ENCODE measurements around the gene FIBIN. TPM values are rescaled to one million over a fixed set of nuclear protein-coding genes. Genes with fewer than 3 reads are reported as not detected.
"Not testable (repeated sequence)": the region's sequence is repeated elsewhere in the genome, so short reads cannot be mapped to it uniquely, and the experiment has no call there.

Gene FIBIN
- polyA plus RNA-seq (ENCODE audit: insufficient read depth in 1 of 5, insufficient read length in 5 of 5, low replicate concordance in 1 of 5) = 10 to 100 TPM in 1 of 5 donors, 1 to 10 TPM in 4; 5.0 to 11.1 (median 6.7) TPM
- long read RNA-seq, donor 1, partial matches to known transcripts = 0 of 4 reads
- long read RNA-seq, donor 1, other reads (novel, unspliced or antisense) = 0 of 4 reads
- long read RNA-seq, donor 2, transcript FIBIN-201 (1 exons, 1,938 nt) = major isoform, 7 of 7 reads
- long read RNA-seq, donor 2, partial matches to known transcripts = 0 of 7 reads
- long read RNA-seq, donor 2, other reads (novel, unspliced or antisense) = 0 of 7 reads
- long read RNA-seq, donor 3, partial matches to known transcripts = 0 of 2 reads
- long read RNA-seq, donor 3, other reads (novel, unspliced or antisense) = 0 of 2 reads
- long read RNA-seq, donor 4, partial matches to known transcripts = 0 of 4 reads
- long read RNA-seq, donor 4, other reads (novel, unspliced or antisense) = 0 of 4 reads
- long read RNA-seq, donor 5, transcript FIBIN-201 (1 exons, 1,938 nt) = major isoform, 10 of 10 reads
- long read RNA-seq, donor 5, partial matches to known transcripts = 0 of 10 reads
- long read RNA-seq, donor 5, other reads (novel, unspliced or antisense) = 0 of 10 reads
- long read RNA-seq, donor 6, partial matches to known transcripts = 0 of 3 reads
- long read RNA-seq, donor 6, other reads (novel, unspliced or antisense) = 0 of 3 reads
- long read RNA-seq, donor 7, partial matches to known transcripts = 0 of 1 reads
- long read RNA-seq, donor 7, other reads (novel, unspliced or antisense) = 0 of 1 reads
- long read RNA-seq, donor 8, partial matches to known transcripts = 0 of 3 reads
- long read RNA-seq, donor 8, other reads (novel, unspliced or antisense) = 0 of 3 reads

DNA sequence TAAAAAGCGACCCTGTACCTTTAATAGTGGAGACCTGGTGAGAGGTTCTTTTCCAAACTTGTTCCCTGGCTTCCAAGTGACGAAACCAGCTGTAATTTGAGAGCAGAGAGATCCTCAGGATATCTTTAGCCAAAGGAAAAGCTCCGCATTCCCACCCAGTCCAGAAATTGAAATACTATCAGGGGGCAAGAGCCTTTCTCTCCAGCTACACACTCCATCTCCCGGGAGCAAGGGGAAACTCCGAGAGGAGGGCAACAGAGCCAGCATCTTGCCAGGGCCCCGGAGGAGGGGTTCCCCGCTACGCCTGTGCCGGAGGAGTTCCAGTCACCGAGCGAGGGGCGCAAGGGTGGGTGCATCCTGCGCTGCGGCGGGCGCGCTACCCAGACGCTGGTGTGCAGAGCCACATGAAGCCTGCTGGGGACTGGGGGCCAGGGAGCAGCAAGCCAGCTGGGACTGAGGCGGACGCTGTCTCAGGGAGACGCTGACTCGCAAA is at the start of gene FIBIN:
TSS of gene FIBIN (plus strand) at position 148 of the 493 bp plus-strand sequence. CDS start 415 bp downstream, outside the sequence.
- peak in 1 of 2 donors; percentile 43 for DNase-seq

- no peak for DNase-seq
Measured at GRCh38 chr11:26944866-26945664, 48.8 kb upstream of the FIBIN start.

GRCh38 chr11:26946257-26946716 is 47.6 kb upstream of the FIBIN start:
- DNase-seq = no peak

- peak; percentile 51 to 55 for DNase-seq
Measured at GRCh38 chr11:26947379-26947844, 46.5 kb upstream of the FIBIN start.

DNA sequence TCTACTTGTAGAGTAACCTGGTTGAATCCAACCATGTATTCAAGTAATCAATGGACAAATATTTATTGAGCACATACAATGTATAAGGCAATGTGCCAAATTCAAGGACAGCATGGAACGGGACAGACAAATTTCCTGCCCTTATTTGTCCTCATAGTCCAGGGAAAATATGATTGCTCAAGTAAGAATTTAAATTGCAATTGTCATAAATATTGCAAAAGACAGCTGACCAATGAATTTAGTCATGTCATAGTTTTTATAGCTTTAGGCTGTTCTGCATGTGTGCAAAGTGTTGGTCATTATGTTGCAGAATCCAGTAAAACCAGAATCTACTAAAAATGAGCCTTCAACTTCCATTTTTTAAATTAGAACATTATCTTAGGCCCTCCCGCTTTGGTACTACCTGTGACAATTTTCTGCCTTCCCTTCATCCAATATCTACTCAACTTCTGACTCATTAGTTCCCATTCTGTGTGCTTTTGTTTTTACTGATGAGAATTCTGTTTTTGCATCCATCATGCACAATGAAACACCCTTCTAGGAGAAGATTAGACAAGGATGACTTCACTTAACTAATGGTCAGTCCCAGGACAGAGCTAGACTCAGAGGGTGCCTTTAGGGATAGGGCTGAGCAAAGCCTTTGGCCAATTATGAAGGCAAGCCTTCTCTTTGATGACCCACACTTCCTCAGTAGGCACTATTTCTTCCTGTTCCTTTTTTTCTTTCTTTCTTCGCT is 45.8 kb upstream of the FIBIN start:
- DNase-seq = no peak

DNA sequence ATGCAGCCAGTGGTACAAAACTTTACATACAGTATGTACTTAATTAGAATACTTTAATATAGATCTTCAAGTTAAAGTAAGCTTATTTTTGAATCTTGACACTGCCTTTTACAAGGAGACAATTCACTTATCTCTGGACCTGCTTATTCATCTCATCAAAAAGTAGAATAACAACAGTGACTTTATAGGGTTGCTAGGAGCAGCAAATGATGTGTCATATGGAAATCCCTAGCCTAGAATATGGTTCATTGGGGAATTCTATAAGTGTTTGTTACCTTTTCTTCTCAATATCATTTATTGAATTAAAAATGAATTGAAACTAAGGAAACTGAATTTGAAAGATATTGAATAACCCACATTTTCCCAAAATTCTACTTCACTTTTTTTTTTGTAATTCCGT is 45.0 kb upstream of the FIBIN start:
- no peak for DNase-seq

DNA sequence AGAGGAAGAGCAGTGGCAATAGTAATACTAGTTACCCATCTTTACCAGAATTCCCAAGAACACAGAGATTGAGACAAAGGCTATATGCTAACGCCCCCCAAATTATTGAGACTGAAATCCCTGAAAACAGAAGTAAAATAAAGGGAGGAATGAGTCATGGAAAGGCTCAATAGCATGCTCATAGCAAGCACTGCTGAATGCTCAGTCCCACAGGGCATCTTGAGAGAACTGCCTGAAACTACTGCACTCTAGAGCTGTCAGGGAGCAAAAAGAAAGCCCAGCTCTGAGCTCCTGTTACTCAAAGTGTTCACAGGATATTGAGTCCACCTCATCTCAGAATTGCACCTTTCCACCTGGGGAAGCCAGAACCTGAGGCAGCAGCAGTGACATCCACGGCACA is 44.1 kb upstream of the FIBIN start:
- DNase-seq = no peak

GRCh38 chr11:26950260-26950719 is 43.6 kb upstream of the FIBIN start:
- no peak for DNase-seq

DNA sequence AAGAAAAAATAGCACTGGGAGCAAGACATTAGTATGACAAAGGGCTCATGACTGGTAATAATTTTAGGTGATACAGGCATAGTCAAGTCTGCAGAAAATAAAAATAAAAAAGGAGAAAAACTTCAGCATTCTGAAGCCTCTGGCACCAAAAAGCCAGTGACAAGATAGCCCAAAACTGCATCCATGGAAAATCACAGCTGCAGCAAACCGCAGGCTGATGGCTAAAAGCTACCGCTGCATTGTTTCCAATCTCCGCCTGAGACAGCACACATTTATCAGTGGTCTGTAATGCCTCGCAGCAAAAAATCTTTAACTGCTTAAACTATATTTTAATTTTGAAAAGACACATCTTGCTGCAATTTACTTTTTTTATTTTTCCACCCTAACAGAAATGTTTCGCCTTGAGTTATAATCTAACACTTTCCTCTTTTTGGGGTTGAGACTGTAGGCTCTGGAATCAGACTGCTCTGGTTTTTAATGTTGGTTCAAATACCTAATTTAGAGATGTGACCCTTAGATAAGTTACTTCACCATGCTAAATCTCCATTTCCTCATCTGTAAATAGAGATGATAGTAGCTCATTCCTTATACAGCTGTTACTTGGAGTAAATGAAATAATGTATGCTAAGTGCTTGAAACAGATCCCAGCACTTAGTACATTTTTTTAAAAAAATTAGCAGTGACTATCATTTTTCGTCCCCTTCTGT is 42.0 kb upstream of the FIBIN start:
- DNase-seq = no peak

DNA sequence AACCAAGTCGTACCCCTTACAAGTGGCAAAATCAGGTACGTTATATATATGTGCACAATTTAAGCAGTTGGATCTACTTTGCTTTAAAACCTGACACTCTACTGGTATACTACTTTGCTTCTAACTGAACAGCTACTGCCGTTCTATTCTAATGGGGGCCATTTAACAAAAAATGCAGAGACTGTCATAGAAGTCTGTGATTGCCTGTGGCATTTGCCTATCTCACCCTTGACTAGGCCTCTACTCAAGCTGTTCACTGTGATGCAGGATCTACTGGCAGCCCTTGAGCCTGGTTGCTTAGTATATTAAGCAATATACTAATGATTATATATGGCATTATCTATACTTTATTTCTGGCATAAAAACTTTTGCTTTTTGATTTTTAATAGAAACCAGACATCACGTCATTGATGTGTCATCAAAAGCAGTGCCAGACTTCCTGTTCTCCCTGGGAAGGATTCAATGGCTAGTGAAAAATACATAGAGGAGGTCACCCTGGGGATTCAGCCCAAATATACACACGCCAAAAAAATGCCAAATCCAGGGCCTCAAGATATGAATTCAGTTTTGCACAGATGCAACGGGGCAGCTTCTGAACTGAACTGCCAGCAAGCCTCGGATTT is 40.0 kb upstream of the FIBIN start:
- DNase-seq = no peak

DNA sequence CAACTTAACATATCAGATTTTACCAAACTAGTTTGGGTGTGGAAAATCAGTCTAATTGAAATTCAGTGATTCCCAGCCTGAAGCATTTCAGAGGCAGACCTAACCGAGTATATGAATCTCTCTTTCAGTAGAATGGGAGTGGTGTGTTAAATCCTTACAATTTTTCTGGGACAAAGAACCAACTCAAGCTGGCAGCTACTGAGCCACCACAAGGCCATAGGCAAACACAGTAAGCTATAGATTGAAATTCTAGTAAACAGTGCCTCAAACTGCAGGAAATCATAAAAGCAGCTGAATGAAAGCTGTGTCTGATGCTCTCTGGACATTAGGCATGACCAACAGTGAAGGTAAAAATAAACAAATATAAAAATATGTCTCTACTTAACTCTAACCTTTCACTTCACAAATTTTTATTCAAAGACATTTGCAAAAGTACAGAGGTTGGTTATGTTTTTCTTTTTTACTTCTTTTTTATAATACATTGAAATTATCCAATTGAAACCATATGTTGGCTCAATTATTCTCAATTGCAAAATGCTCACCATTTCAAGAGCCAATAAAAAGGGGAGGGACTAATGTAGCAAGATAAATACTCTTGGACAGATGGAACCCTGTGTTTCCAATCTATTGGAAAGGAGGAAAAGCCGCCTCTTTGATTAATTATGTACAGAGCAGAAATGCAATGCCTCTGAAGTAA is 35.8 kb upstream of the FIBIN start:
- no peak for DNase-seq

- DNase-seq = no peak
Measured at GRCh38 chr11:26958702-26959049, 35.2 kb upstream of the FIBIN start.

- no peak for DNase-seq
Measured at GRCh38 chr11:26960281-26960680, 33.6 kb upstream of the FIBIN start.

DNA sequence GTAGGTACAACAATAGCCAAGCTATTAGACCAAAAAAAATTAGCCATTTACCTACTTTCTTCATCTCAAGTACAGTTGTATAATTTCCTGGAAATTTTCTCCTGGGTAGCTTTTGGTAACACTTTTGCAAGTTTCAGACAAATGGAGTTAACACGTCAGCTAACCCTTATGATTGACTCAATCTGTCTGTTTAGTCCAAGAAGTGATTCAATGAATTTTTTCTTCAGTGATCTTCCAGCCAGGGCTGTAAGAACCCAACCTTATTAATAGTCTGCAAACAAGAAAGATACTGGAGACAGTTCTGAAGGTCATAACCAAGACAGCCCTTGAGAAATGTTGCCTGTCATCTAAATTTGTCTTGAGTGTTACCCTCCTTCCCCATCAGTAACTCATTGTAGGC is 30.1 kb upstream of the FIBIN start:
- DNase-seq = no peak

DNA sequence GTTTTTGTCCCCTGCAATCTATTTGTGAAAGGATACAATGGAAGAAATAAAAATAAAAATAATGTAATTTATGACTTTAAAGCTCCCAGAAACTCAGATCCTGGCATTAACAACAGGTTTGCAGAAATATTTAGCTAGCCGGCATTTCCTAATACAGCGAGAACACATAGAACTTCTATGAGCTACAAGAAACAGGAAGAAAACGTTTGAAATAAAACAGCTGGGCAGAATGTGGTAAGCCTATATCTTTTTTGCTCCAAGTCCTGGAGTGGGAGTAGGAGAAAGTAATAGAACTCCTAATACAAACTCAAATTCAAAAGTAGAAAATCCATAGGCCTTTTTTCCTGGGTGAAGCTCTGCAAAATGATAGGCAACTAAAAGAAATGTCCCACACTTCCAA is 29.6 kb upstream of the FIBIN start:
- peak; percentile 46 to 56 for DNase-seq

GRCh38 chr11:26964847-26965485 is 28.9 kb upstream of the FIBIN start:
- not testable (repeated sequence) for DNase-seq

GRCh38 chr11:26971961-26972360 is 22.0 kb upstream of the FIBIN start:
- DNase-seq = no peak

- no peak for DNase-seq
Measured at GRCh38 chr11:26974069-26974783, 19.7 kb upstream of the FIBIN start.

Measured in right lung (tissue), 10 donors.